NCI-H2081 (cell line): ENCODE data around the gene TCERG1.
"Not testable (repeated sequence)": the region's sequence is repeated elsewhere in the genome, so short reads cannot be mapped to it uniquely, and the experiment has no call there.

Experiments
- DNase-seq, 2 experiments: peaks; one replicate each; lab custom pipeline; 2025; lab: John Stamatoyannopoulos, UW

The TCERG1 gene

DNA sequence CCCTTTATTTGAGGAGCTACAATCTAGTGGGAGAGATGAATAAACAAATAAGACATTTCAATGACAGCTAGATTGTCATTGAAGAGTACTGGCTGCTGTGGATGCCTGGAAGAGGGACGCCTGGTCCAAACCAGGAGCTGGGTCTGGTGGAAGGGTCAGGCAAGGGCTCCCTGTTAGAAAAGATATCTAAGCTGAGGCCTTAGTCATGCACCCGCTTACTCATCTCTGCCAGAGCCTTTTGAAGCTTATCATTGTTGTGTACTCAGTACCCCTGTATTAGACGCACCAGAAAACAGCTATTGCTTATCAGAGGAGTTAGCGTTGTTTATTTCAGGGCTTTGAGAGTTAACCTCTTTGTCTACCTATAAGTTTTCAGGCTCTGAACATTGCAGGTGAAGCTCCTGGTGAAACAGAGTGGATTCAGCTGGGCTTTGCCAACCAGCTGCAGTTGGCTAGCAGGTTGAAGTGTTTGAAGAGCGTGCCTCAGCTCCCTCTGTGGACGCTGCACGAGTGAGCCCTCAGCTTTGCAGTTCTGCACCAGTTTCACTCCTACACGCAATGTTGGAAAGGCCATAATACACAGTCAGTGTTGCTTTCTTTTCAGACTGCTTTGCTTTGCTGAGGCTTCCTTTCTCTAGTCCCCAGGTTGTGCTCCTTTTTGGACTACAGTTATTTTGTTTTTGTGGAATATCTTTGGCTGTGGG, 74.4 kb downstream of the TCERG1 start:
- no peak for DNase-seq

DNA sequence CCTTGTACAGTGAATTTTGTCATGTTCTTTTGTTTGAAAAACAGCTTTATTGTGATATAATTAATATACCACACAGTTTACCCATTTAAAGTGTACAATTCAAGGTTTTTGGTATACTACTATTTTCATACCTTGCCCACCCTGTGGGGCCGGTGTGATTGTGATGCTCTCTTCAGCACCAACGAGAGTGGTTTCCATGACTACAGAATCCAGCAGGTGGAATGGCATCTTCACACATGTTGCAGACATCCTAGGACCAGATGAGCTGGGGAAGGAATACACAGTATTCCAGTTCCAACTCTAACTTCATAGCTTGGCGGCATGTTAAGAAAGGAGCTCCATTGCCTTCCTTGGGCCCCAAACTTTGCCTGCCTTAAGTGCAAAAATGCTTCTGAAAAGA, 76.6 kb downstream of the TCERG1 start:
- DNase-seq, result no peak

DNA sequence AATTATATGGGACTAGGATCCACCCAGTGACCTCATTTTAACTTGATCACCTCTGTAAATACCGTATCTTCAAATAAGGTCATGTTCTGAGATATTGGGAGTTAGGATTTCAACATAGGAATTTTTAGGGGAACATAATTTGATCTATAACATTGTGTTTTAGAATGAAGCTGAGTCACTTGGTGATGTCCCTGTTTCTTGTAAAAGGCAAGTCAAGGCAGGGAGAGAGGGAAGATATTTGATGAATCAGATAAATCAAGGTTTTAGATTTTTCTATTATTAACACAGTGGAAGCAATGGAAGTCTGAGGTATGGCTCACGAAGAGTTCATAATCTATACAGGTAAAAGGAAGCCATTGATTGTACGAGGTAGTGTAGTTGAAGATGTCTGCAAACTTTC, 80.7 kb downstream of the TCERG1 start:
- no peak for DNase-seq

DNA sequence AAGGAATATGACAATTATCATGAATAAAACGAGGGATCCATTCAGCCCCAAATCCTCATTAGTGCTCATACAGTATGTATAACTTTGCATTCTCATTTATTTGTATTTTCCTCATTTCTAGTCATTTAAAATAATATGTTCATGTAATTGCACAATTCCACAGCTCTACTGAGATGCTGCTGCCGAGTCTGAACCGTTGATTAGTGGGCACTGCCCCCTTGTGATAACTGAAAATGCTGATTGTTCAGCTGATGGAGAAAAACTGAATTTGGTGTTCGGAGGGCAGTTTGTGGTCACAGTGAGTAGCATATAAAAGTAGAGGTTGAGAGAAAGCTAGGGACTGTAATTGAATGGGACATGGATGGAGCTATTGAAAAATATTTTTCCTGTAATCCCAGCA, 81.1 kb downstream of the TCERG1 start:
- DNase-seq, result no peak

- no peak for DNase-seq
Observed at GRCh38 chr5:146529984-146530383, 82.9 kb downstream of the TCERG1 start.

DNA sequence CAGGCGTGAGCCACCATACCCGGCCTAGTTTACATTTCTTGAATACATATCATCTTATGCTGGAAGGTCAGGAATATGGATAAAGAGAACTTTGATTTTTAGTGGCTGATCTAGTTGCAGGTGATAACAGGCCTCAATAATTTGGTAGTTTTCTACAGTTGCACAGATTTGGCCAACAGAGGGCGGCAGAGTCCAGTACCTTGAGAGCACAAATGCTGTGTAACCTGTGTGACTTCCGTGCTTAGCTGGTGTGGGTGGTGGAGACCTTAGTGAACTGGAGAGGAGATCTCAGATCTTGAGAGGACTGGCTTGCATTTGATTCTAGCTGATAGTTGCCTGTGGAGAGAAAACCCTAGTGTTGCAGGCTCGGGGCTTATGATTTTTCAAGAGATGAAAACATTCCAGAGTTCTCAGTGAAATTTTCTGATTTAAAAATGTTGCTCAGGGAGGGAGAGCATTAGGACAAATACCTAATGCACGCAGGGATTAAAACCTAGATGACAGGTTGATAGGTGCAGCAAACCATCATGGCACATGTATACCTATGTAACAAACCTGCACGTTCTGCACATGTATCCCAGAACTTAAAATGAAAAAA, 86.2 kb downstream of the TCERG1 start:
- peak; percentile 43 to 74 for DNase-seq

DNA sequence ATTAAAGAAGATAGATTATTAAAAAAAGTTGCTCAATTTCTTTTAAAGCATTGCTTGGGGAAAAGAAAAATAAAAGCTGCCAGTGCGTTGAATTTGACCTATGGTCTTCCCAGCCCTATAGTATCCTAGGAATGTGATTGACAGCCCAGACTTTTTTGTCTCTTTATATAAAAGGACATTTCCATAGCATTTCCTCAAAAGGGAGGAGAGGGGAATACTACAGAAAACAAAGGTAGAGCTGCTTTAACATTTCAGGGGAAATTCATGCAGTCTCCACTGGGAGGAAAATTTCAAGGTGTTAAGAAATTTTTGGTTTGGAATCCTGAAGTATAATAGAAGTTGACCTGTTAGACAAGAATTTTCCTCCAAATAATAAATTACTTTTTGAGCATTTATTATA, 86.7 kb downstream of the TCERG1 start:
- DNase-seq, result no peak

DNA sequence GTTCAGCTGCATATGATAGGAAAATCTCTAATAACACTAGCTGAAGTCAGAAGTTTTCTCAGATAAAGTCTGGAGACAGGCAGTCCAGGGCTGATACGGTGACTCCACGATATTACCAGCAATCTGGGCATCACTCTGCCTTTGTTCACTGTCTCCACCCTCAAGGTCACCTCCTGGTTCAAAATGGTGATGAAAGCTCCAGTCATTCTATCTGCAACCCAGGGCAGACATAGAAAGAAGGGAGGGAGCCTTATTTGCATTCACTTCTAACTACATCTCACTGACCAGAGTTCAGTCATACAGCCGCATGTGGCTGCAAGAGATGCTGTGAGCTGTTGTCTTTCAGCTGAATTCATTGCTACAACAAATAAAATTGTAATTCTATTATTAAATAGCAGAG, 91.3 kb downstream of the TCERG1 start:
- DNase-seq, result no peak

DNA sequence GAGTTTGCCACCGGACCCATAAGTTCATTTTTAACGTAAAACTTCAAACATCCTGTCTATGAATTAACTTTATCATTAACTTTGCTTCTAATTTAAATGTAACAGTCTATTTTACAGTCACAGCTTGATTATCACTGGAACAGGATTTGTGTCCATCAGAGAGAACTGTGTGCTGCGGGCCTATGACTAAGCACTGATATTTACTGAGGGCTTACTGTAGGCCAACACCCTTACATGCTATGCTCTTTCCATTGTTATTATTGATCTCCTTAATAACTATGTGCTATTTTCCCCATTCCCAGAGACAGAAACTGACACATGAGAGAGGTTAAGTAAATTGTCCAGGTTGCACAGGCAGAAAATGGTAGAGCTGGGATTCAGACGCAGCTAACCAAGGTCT, 92.8 kb downstream of the TCERG1 start:
- DNase-seq, result no peak

- DNase-seq, result no peak
Observed at GRCh38 chr5:146540414-146540813, 93.3 kb downstream of the TCERG1 start.

DNA sequence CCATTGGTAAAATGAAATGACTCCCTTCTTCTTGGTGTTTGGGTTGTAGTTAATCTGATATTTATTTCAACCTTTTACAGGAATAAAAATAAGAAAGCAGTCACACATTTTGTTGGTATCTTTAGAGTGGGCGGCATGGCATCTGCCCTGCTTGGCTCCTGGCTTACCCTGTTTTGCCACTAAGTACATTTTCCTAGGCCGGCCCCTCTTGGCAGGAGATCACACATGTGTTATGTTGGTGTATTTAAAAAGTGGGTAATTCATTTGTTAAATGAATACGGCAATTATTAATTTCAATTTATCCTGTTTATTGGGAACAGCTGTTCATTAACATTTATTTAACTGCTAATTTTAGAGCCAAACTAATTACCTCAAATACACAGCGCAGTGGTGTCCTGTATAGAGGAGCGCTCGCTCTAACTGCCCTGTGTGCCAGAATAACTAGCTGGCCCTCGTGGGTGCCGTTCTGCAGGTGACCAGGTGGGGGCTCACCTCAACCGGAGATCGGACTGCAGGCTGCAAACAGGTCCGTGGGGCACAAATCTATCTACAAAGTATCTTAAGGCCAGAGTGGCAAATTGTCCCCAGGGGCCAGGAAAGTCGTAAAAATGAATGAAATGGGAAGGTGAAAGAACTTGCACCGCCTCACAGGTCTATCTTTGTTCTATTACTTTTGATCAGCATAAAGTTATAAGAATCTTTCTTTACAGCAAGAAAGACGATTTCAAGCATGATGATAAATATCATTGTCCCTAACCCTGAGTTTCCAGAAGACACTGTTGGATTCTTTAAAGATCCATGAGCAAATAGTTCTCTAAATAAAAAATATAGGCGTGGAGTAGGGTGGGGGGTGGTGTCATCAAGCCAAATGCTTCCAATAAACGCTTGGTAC, 95.1 kb downstream of the TCERG1 start:
- DNase-seq, result peak; percentile 52 to 56

DNA sequence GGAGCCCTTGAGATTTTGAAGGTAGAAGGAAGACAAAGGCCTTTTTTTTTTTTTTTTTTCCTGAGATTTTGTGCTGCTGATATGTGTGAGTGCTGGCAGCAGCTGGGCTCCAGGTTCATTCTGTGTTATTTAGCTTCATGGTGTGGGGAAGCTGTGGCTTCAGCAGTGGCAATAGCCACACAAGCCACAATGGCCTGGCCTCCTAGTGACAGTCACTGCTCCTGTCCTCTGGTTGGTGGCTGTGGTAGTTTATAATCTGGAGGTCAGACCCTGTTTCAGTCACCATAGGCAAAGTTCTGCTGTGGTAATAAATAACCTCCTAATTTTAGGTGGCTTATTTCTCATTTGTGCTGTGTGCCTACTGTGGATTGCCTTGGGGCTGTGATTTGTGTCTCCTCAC, 97.1 kb downstream of the TCERG1 start:
- no peak for DNase-seq

DNA sequence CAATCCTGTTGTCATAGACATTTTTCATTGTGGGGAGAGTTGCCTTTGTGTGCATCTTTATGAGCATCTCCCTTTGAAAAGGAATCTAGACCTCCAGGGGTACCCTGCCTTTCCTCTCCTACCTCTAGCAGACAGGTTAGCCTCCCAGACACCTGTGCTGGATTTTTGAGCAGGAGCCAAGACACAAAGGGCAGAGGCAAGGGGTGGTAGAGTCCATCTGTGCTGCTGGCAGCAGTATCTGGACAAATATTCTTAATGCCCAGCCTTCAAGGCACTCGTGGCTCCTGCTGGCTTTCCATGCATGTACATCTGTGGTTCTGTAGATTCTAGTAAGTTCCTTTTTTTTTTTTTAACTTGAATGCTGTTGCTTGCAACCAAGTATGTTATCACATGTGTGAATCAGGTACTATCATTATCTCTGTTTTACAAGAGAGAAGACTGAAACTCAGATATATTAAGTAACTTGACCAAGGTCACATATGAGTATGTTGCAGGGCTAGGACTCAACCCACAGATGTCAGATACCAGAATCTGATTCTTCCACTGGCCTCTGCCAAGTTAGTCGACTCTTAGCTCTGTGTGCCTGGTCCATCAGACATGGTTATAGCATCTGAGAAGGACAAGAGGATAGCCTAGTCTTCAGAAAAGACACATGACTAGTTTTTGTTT, 101.8 kb downstream of the TCERG1 start:
- DNase-seq, result no peak

DNA sequence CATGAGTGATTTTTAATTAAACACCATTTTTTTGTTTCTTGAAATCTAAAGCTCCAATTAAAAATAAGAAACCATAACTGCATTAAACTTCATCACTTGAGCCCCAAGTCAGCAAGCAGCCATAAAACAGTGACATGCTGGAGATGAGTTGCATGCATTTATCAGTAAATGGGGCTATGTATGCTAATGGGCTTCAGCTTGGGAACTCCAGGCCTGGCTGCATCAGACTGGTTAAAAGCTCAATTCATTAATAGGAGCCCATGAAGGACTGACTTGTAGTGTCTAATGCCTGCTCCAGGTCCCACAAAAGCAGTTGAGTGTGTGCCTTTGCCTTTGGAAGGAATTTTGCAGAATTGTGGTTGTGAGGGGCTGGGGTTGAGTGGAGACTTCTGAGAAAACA, 102.5 kb downstream of the TCERG1 start:
- DNase-seq, result no peak

DNA sequence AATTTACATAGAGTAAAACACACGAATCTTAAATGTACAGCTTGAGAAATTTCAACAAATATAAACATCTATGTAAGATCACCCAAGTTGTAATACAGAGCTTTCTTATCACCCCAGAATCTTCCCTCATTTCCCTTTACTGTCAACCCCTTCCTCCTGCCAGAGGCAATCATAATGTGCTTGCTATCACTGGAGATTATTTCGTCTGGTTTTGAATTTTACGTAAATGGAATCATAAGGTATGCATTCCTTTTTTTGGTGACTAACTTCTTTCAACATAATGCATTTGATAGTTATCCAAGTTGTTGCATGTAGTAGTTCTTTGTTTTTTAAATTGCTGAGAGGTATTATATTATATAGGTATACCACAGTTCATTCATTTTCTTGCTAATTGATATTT, 106.3 kb downstream of the TCERG1 start:
- no peak for DNase-seq

DNA sequence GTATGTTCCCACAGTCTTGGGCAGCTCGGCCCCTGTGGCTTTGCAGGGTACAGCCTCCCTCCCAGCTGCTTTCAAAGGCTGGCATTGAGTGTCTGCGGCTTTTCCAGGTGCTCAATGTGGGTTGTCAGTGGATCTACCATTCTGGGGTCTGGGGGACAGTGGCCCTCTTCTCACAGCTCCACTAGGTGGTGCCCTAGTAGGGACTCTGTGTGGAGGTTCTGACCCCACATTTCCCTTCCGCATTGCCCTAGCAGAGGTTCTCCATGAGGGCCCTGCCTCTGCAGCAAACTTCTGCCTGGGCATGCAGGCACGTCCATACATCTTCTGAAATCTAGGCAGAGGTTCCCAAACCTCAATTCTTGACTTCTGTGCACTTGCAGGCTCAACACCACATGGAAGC, 109.8 kb downstream of the TCERG1 start:
- not testable (repeated sequence) for DNase-seq

GRCh38 chr5:146560205-146560812, 113.2 kb downstream of the TCERG1 start:
- no peak for DNase-seq
